Kidney epithelial cell (primary cell): Measurements from ENCODE around the gene ACTR5. TPM values are rescaled to one million over a fixed set of nuclear protein-coding genes. Genes with fewer than 3 reads are reported as not detected.

Experiments used
- DNase-seq: peaks from one replicate; pipeline ENCODE4 v3.0.0-alpha.2; 2010; ENCODE audit warnings: low read depth
- H3K27me3 ChIP-seq: 2 replicates; pipeline ENCODE4 v1.6.0; 2011; ENCODE audit warnings: low read length; ENCODE audit not compliant: control insufficient read depth, insufficient read depth
- H3K36me3 ChIP-seq: 2 replicates; pipeline ENCODE4 v1.5.1; 2011; ENCODE audit warnings: low read length; ENCODE audit not compliant: control insufficient read depth, insufficient read depth
- H3K4me3 ChIP-seq: 2 replicates; pipeline ENCODE4 v1.5.1; 2011; ENCODE audit warnings: low read depth, mild to moderate bottlenecking, control low read depth, low read length
- total RNA-seq: library from RNA; depleted of rRNA; stranded (reverse); fragments of >200 nt; gene quantifications from 2 replicates; pipeline ENCODE4 v1.2.3, GENCODE V29; 2015
- TF ChIP-seq, protein P1 (sequence below): IDR thresholded peaks from 2 replicates; pipeline ENCODE4 v1.5.1; 2011; ENCODE audit warnings: mild to moderate bottlenecking, moderate library complexity, low read length, control low read depth, inconsistent platforms; ENCODE audit not compliant: insufficient read depth, poor library complexity, severe bottlenecking

Gene ACTR5
- total RNA-seq, 1 donor from 2014 or later, result 8.4 TPM

GRCh38 chr20:38771621-38772020 lies 23.4 kb downstream of the ACTR5 start:
- no peak for DNase-seq
- Histone ChIP-seq H3K27me3 (no peaks in the 10 kb centered on the region), H3K36me3 (peaks cover 2% of the 10 kb centered on the region), H3K4me3 (no peak overlapping the region)
- TF ChIP-seq, protein P1, sequence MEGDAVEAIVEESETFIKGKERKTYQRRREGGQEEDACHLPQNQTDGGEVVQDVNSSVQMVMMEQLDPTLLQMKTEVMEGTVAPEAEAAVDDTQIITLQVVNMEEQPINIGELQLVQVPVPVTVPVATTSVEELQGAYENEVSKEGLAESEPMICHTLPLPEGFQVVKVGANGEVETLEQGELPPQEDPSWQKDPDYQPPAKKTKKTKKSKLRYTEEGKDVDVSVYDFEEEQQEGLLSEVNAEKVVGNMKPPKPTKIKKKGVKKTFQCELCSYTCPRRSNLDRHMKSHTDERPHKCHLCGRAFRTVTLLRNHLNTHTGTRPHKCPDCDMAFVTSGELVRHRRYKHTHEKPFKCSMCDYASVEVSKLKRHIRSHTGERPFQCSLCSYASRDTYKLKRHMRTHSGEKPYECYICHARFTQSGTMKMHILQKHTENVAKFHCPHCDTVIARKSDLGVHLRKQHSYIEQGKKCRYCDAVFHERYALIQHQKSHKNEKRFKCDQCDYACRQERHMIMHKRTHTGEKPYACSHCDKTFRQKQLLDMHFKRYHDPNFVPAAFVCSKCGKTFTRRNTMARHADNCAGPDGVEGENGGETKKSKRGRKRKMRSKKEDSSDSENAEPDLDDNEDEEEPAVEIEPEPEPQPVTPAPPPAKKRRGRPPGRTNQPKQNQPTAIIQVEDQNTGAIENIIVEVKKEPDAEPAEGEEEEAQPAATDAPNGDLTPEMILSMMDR, result no peak

DNA sequence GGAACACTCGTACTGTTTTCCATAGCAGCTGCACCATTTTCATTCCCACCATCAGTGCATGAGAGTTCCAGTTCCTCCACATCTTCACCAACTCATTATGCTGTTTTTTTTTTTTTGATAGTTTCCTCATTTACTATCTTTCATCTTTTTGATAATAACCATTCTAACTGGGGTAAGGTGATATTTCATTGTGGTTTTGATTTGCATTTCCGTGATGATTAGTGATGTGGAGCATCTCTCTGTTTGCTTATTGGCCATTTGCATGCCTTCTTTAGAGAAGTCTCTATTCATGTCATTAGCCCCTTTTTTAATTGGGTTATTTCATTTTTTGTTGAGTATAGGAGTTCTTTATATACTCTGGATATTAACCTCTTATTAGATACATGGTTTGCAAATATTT lies 25.9 kb downstream of the ACTR5 start:
- DNase-seq, result no peak
- no peak overlapping the region for H3K4me3 ChIP-seq
- no peaks in the 10 kb centered on the region for H3K36me3 ChIP-seq
- no peaks in the 10 kb centered on the region for H3K27me3 ChIP-seq
- TF ChIP-seq, protein P1, result no peak

DNA sequence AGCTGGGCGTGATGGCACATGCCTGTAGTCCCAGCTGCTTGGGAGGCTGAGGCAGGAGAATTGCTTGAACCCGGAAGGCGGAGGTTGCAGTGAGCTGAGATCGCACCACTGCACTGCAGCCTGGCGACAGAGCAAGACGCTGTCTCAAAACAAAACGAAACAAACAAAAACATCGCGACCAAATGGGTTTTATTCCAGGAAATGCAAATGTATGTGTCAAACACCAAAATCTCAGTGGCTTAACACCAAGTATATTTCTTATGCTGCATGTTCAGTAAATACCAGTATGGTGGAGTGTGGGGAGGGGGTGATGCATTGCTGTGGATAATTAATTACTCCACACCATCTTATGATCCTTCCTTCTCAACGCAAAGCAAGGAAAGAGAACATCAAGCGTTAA lies 28.1 kb downstream of the ACTR5 start:
- no peaks in the 10 kb centered on the region for H3K36me3 ChIP-seq
- TF ChIP-seq, protein P1, result no peak
- DNase-seq, result no peak
- no peak overlapping the region for H3K4me3 ChIP-seq
- H3K27me3 ChIP-seq, result no peaks in the 10 kb centered on the region

- no peak overlapping the region for H3K4me3 ChIP-seq
- no peaks in the 10 kb centered on the region for H3K27me3 ChIP-seq
- no peak for DNase-seq
- TF ChIP-seq, protein P1, result no peak
- no peaks in the 10 kb centered on the region for H3K36me3 ChIP-seq
These were observed 31.2 kb downstream of the ACTR5 start for GRCh38 chr20:38779247-38780097.

- Histone ChIP-seq H3K36me3 (no peaks in the 10 kb centered on the region), H3K27me3 (no peaks in the 10 kb centered on the region), H3K4me3 (no peak overlapping the region)
- no peak for DNase-seq
- TF ChIP-seq, protein P1, result no peak
These were observed 34.0 kb downstream of the ACTR5 start for GRCh38 chr20:38782275-38782674.

- DNase-seq, result no peak
- Histone ChIP-seq H3K4me3 (no peak overlapping the region), H3K36me3 (no peaks in the 10 kb centered on the region), H3K27me3 (no peaks in the 10 kb centered on the region)
- TF ChIP-seq, protein P1, result no peak
These were observed 39.6 kb downstream of the ACTR5 start for GRCh38 chr20:38787870-38788269.
